HG03565 (cell line): ENCODE results near the gene ELP4.
"Not testable (repeated sequence)": the region's sequence is repeated elsewhere in the genome, so short reads cannot be mapped to it uniquely, and the experiment has no call there.

Experiments used
- ATAC-seq: cut with Tn5 transposase; IDR thresholded peaks from one replicate; pipeline ENCODE4 v1.9.1; 2021; ENCODE audit warnings: mild to moderate bottlenecking, moderate library complexity; ENCODE audit not compliant: unreplicated experiment

ELP4 gene

DNA sequence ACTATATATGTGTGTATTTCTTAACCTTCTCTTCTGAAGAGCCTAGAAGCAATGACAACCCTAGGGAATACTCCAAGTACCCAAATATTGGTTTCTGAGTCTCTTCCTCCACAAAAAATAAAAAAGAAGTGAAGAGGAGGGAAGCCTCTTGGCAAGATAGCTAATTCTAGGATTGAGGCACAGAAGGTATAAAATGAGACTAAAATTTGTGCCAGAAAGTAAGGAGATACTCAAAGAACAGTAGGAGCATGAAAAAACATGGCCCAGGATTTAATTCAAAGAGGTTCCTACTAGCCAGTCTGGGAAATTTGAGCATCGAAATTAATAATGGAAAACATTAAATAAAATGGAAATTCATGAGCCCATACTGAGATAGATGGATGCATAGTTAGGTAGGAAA lies 189.5 kb downstream of the ELP4 start:
- ATAC-seq = no peak

- no peak for ATAC-seq
Observed at GRCh38 chr11:31702966-31703365, 193.4 kb downstream of the ELP4 start.

DNA sequence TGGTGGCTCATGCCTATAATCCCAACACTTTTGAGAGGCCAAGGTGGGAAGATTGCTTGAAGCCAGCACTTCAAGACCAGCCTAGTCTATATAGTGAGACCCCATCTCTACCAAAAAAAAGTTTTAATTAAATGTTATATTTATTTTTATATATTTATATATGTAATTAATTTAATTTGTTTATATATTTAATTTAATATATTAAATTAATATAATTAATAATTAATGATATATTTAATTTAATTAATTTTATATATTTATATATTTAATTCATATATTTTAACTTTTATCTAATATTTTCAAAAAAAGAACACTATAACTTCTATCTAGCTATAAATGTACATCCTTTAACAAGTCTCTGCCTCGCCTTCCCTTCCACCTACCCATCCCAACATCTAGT lies 196.8 kb downstream of the ELP4 start:
- no peak for ATAC-seq

- ATAC-seq = no peak
Observed at GRCh38 chr11:31711137-31711536, 201.6 kb downstream of the ELP4 start.

- ATAC-seq = no peak
Observed at GRCh38 chr11:31712851-31713250, 203.3 kb downstream of the ELP4 start.

GRCh38 chr11:31714840-31715239 lies 205.3 kb downstream of the ELP4 start:
- ATAC-seq = peak; percentile 78

GRCh38 chr11:31720225-31720624 lies 210.7 kb downstream of the ELP4 start:
- no peak for ATAC-seq

DNA sequence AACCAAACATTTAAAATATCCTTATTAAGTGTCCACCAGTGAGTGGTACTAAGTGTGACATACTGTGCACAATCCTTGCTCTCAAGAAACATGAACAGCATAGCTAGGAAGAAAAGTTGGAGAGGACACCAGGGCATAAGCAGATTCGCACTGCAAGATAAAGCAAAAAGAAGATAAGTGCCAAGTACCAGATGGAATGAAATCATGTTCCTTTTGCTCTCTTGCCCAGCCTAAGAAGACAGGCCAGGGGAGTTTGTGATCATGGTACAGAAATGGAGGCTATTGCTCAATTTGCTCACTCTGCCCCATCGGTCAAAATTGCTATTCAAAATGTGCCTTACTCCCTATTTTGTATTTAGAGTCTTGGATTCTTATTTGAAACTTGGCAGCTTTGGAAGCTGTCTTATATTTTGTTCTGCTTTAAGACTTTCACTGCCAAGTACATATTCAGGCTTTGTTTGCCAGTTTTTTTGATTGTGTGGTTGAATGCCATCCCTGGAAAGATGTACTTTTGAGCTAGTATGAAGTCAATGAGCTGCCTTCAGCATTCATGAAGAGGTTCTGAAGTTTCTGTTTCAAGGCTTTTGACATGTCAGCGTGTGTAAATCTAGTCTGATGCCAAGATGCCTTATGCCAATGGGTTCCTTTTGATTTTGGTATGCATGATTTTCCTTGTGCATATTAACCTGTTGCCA lies 211.3 kb downstream of the ELP4 start:
- ATAC-seq = no peak

DNA sequence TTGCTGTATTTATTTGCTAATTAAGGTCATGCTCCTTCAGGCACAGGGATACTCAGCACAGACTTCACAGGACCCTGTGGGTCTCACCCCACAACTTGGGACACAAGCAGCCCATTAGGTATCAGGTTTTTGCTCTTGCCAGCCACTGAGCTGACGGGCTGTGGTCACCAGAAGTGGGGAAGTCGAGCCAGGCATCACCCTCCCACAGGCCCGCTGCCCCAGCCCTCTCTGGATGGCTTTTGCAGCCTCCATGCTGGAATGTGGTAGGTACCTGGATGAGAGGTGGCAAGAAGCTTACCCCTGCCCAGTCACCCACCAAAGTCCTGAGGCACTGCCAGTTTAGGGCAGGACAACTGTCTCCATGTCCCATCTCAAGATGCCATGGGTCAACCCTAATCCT lies 213.2 kb downstream of the ELP4 start:
- ATAC-seq = no peak

- ATAC-seq = no peak
Observed at GRCh38 chr11:31725176-31725575, 215.6 kb downstream of the ELP4 start.

- no peak for ATAC-seq
Observed at GRCh38 chr11:31728432-31728831, 218.9 kb downstream of the ELP4 start.

GRCh38 chr11:31740131-31740530 lies 230.6 kb downstream of the ELP4 start:
- ATAC-seq = no peak

- not testable (repeated sequence) for ATAC-seq
Observed at GRCh38 chr11:31740731-31741368, 231.3 kb downstream of the ELP4 start.

DNA sequence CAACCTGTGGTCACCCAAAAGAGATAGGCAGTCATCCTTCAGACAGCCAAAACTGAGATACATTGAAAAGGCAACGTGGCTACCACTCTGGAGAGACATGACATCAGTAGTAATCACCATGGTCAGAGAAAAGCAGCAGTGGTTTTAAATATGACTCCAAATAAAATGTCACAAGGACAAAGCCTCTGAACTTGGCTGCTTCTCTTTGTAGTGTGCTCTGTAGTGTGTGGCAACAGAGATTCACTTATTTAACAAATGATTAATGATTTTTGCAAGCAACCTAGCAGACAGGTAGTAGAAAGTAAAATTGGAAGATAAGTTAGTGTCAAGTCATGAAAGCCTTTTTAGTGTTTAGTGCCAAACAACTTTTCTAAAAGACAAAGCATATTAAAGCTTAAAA lies 238.0 kb downstream of the ELP4 start:
- no peak for ATAC-seq

DNA sequence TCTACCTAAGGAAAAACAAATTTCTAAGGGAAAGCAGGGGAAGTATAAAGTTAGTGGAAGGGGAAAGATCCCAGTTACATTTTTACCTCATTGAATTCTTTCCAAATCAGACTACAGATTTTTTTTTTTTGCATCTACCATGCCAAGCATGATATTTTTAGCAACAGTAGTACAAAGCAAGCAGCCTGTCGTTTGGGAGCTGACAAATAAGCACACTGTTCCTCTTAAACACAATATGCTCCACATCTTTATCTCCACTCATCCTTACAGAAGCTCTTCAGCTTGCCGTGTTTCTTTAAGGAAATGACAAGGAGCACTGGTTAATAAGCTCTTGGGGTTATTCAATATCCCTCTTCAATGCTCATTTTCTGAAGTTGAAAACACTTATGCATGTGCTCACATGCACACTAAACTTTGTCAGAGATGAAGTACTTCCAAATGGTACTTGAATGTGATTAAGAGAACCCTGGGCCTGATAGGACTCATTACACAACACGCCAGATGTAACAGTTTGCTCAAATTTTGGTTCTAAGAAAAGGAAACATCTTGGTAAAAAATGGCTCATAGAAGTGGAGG lies 247.8 kb downstream of the ELP4 start:
- no peak for ATAC-seq

- no peak for ATAC-seq
Observed at GRCh38 chr11:31761636-31762035, 252.1 kb downstream of the ELP4 start.

GRCh38 chr11:31763296-31763695 lies 253.7 kb downstream of the ELP4 start:
- ATAC-seq = no peak

DNA sequence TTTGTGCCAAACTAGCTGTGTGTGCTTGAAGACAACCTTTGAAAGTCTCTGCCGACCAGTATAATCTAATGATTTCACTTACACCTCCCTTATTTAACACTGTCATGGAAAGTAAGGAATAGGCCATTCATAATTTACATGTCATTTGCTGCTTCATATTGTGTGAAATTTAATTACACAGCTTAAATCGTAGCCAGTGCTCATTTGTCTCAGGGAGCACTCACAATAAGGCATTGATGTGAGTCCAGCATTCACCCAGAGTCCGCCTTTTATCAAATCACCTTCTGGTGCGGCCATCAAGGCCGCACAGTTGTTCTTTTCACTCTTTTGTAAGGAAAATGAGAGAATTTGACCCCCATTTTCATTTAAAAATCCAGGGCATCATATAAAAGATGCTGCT lies 254.7 kb downstream of the ELP4 start:
- no peak for ATAC-seq

DNA sequence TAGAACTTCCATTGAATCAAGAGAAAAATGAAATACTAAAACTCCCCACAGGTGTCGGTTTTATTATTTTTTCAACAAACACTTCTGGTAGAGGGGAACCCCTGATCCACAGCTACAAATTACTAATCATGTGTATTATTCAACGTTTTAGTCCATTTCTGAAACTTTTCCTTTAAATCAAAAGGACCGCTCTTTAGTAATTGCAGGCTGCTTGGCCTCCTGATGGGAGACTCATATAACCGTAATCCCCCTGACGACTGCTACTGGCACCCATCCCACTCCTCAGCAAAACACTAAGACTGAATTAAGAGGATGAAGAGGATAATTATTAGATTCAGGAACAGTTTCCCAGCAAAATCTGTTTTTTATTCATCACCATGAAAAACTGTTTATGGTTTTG lies 255.2 kb downstream of the ELP4 start:
- no peak for ATAC-seq

DNA sequence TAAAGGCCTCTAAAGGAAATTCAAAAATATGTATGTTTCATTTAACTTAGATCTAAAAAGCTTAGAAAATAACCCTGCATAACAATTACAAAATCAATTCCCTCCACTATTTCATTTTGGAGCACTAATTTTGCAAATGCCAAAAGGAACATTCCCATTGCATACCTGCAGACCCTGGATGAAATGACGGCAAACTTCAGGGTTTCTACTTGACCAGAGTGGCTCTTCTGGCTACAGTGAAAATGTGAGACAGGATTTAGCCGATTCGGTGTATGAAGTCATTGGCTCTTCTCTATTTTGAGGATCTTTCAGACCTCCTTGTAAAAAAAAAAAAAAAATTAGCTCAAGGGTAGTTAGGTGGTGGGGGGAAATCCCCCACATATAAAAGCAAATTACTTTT lies 257.5 kb downstream of the ELP4 start:
- no peak for ATAC-seq

DNA sequence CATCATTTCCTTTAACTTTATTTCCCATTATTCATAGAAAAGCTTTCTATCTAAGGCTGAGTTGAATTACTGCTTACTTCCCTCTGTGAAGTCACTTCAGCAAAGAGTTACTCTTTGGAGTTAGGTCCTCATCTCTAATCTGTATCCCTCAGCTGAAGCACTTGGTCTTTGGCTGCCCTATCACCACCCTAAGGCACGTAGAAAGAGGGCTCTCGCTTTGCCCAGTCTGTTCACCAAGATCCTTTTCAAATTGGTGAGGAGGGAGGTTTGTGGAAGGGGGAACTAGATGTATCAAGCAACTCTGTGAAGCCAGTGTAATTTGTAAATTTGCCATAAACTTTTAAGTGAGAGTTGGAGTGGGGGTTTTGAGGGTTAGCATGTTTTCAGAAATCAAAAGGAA lies 258.1 kb downstream of the ELP4 start:
- ATAC-seq = no peak
